A673 (cell line): ENCODE data around the gene GABRB2. TPM values are rescaled to one million over a fixed set of nuclear protein-coding genes. Genes with fewer than 3 reads are reported as not detected.

Experiments
- BruUV-seq: library from RNA; stranded (reverse); fragments of 400-500 nt; replicated peaks from 2 replicates; lab custom pipeline; 2021; lab: Mats Ljungman, UMichigan
- CTCF ChIA-PET: fragments of 300-600 bp; sonication (Branson Sonifier 250); formaldehyde crosslinking; loops from one replicate; lab custom pipeline; 2022; ENCODE audit warnings: antibody characterized with exemption; lab: Charles Lee
- POLR2A ChIA-PET: fragments of 300-600 bp; sonication (Branson Sonifier 250); formaldehyde crosslinking; loops from one replicate; lab custom pipeline; 2022; ENCODE audit warnings: antibody characterized with exemption; ENCODE audit not compliant: low non-redundant PET; lab: Charles Lee
- DNase-seq: peaks from one replicate; pipeline ENCODE4 v3.0.0-alpha.2; 2015; ENCODE audit warnings: low spot score
- H3K27ac ChIP-seq: fragments of 200-600 bp; sonication (generic); 2 replicates; pipeline ENCODE4 v1.5.1; 2016; ENCODE audit warnings: mixed run types, low read depth, mild to moderate bottlenecking, mixed read lengths, antibody characterized with exemption, low read length; ENCODE audit not compliant: poor library complexity, severe bottlenecking
- H3K27me3 ChIP-seq: fragments of 200-600 bp; sonication (generic); replicated peaks from 2 replicates; pipeline ENCODE4 v1.6.1; 2017; ENCODE audit warnings: mixed run types, low read depth, mild to moderate bottlenecking, mixed read lengths, antibody characterized with exemption, low read length; ENCODE audit not compliant: insufficient read depth, poor library complexity
- H3K36me3 ChIP-seq: fragments of 200-600 bp; sonication (generic); 2 replicates; pipeline ENCODE4 v1.6.1; 2016; ENCODE audit warnings: mixed run types, mild to moderate bottlenecking, mixed read lengths, antibody characterized with exemption, low read length; ENCODE audit not compliant: insufficient read depth, poor library complexity, severe bottlenecking
- H3K4me1 ChIP-seq: fragments of 200-600 bp; sonication (generic); 2 replicates; pipeline ENCODE4 v1.6.1; 2017; ENCODE audit warnings: mixed run types, mild to moderate bottlenecking, mixed read lengths, antibody characterized with exemption, low read length; ENCODE audit not compliant: insufficient read depth, poor library complexity, severe bottlenecking
- H3K4me3 ChIP-seq: fragments of 200-600 bp; sonication (generic); 2 replicates; pipeline ENCODE4 v1.5.1; 2016; ENCODE audit warnings: low read depth, mixed run types, mild to moderate bottlenecking, mixed read lengths, low read length; ENCODE audit not compliant: poor library complexity, severe bottlenecking
- H3K9me3 ChIP-seq: fragments of 200-600 bp; sonication (generic); 2 replicates; pipeline ENCODE4 v1.6.1; 2016; ENCODE audit warnings: mixed run types, low read depth, mild to moderate bottlenecking, mixed read lengths, antibody characterized with exemption, low read length; ENCODE audit not compliant: poor library complexity, severe bottlenecking
- CTCF ChIP-seq: fragments of 300-800, 200-600 bp; sonication (generic); conservative IDR thresholded peaks from 2 replicates; pipeline ENCODE4 v1.5.1; 2017; ENCODE audit warnings: low read depth, mild to moderate bottlenecking, antibody characterized with exemption, low read length, moderate library complexity, mixed read lengths
- EZH2 ChIP-seq: fragments of 200-600 bp; sonication (generic); IDR thresholded peaks from 2 replicates; pipeline ENCODE4 v1.6.1; 2017; ENCODE audit warnings: borderline replicate concordance, low read depth, mild to moderate bottlenecking, mixed read lengths, antibody characterized with exemption, low read length; ENCODE audit not compliant: poor library complexity, severe bottlenecking
- intact Hi-C: fragments of 100-400 bp; cut with micrococcal nuclease; formaldehyde crosslinking; loops from one replicate; pipeline ENCODE4 v1.10.0; 2022; ENCODE audit not compliant: unreplicated experiment
- total RNA-seq: library from RNA; stranded (reverse); gene quantifications from 2 replicates; pipeline ENCODE4 v1.2.3, GENCODE V29; 2021

Gene GABRB2
- total RNA-seq, 1 experiment from 2014 or later, result not detected

- no TSS peak for BruUV-seq
- no peaks in the 10 kb centered on the region for H3K27me3 ChIP-seq
Observed at GRCh38 chr5:161283296-161283695, 263.2 kb downstream of the GABRB2 start.

GRCh38 chr5:161278739-161279660 is 267.5 kb downstream of the GABRB2 start:
- H3K4me3 ChIP-seq, result no peak overlapping the region
- no peaks in the 10 kb centered on the region for H3K9me3 ChIP-seq
- ChIA-PET CTCF (no interaction called here), POLR2A (no interaction called here)
- DNase-seq, result no peak
- intact Hi-C loops, result no loop called here
- H3K27me3 ChIP-seq, result no peaks in the 10 kb centered on the region
- no peaks in the 10 kb centered on the region for H3K36me3 ChIP-seq
- no peak for TF ChIP-seq EZH2
- no peaks in the 10 kb centered on the region for H3K4me1 ChIP-seq
- no peak overlapping the region for H3K27ac ChIP-seq
- BruUV-seq, result no TSS peak

More at GRCh38 chr5:161283296-161283695, 263.2 kb downstream of the GABRB2 start:
- Histone ChIP-seq H3K36me3 (no peaks in the 10 kb centered on the region), H3K4me3 (no peak overlapping the region), H3K27ac (no peak overlapping the region), H3K9me3 (no peaks in the 10 kb centered on the region), H3K4me1 (no peaks in the 10 kb centered on the region)
- intact Hi-C loops, result no loop called here
- DNase-seq, result no peak
- ChIA-PET CTCF (no interaction called here), POLR2A (no interaction called here)
- TF ChIP-seq EZH2 (no peak), CTCF (no peak)

GRCh38 chr5:161277011-161277410 is 269.5 kb downstream of the GABRB2 start:
- BruUV-seq, result no TSS peak
- Histone ChIP-seq H3K27ac (no peak overlapping the region), H3K27me3 (no peaks in the 10 kb centered on the region), H3K36me3 (no peaks in the 10 kb centered on the region), H3K4me3 (no peak overlapping the region), H3K9me3 (no peaks in the 10 kb centered on the region), H3K4me1 (no peaks in the 10 kb centered on the region)
- POLR2A ChIA-PET, result no interaction called here
- intact Hi-C loops, result no loop called here
- no peak for DNase-seq
- CTCF ChIA-PET, result no interaction called here
- TF ChIP-seq EZH2 (no peak), CTCF (no peak)

GRCh38 chr5:161274951-161275350 is 271.6 kb downstream of the GABRB2 start:
- BruUV-seq, result no TSS peak
- POLR2A ChIA-PET, result no interaction called here
- no peak overlapping the region for H3K4me3 ChIP-seq
- no peaks in the 10 kb centered on the region for H3K9me3 ChIP-seq
- no peaks in the 10 kb centered on the region for H3K4me1 ChIP-seq
- TF ChIP-seq EZH2 (no peak), CTCF (no peak)
- no peaks in the 10 kb centered on the region for H3K27me3 ChIP-seq
- no peaks in the 10 kb centered on the region for H3K36me3 ChIP-seq
- CTCF ChIA-PET, result no interaction called here
- DNase-seq, result no peak
- intact Hi-C loops, result no loop called here
- no peak overlapping the region for H3K27ac ChIP-seq
